Uterus (tissue), 4 donors: Measurements from ENCODE around the gene STAG1. TPM values are rescaled to one million over a fixed set of nuclear protein-coding genes. Genes with fewer than 3 reads are reported as not detected.

Experiments
- DNase-seq, 2 donors: peaks; one replicate each; pipeline ENCODE4 v3.0.0-alpha.2; 2019 to 2020
- H3K27ac ChIP-seq, 2 donors: fragments of 200-600 bp; sonication (generic); 1 replicate in 1 of 2; 2 replicates in 1 of 2; pipeline ENCODE4 v1.5.1; 2016 to 2018
- H3K27me3 ChIP-seq, 2 donors: fragments of 200-600 bp; sonication (generic); one replicate each; pipeline ENCODE4 v1.5.1; 2018 to 2019; ENCODE audit warnings: control low read depth in 1 of 2
- H3K36me3 ChIP-seq, 2 donors: fragments of 200-600 bp; sonication (generic); one replicate each; pipeline ENCODE4 v1.5.1; 2019; ENCODE audit warnings: control low read depth in 1 of 2
- H3K4me1 ChIP-seq, 2 donors: fragments of 200-600 bp; sonication (generic); one replicate each; pipeline ENCODE4 v1.5.1; 2018 to 2019; ENCODE audit warnings: control low read depth in 1 of 2
- H3K4me3 ChIP-seq, 2 donors: fragments of 200-600 bp; sonication (generic); 1 replicate in 1 of 2; 2 replicates in 1 of 2; pipeline ENCODE4 v1.5.1; 2018 to 2019; ENCODE audit warnings: mild to moderate bottlenecking in 1 of 2
- H3K9me3 ChIP-seq, 2 donors: fragments of 200-600 bp; sonication (generic); one replicate each; pipeline ENCODE4 v1.5.1; 2019; ENCODE audit warnings: control low read depth in 1 of 2
- POLR2A ChIP-seq, 2 donors: fragments of 450-650 bp; IDR thresholded peaks; one replicate each; pipeline ENCODE4 v1.6.1; 2016; ENCODE audit warnings: antibody characterized with exemption in 2 of 2, mild to moderate bottlenecking in 1 of 2, moderate library complexity in 1 of 2
- intact Hi-C: fragments of 100-400 bp; cut with DNase I; formaldehyde crosslinking; loops from one replicate; pipeline ENCODE4 v1.15.1; 2023; ENCODE audit warnings: low total_unique reads
- total RNA-seq, 4 donors: library from RNA; depleted of rRNA in 3 of 4; stranded (reverse); fragments of >200 nt in 3 of 4; gene quantifications; one replicate each; pipeline versions ENCODE4 v1.1.0 to v1.2.4, GENCODE V29; 2014 to 2023
- TF ChIP-seq, protein P1 (sequence below), 4 experiments: fragments of 200-600 bp in 2 of 4; fragments of 450-650 bp in 2 of 4; sonication (generic) in 2 of 4; IDR thresholded peaks; one replicate each; pipeline ENCODE4 v1.5.1; 2016 to 2019; ENCODE audit warnings: antibody characterized with exemption in 4 of 4, mild to moderate bottlenecking in 2 of 4, moderate library complexity in 1 of 4
- donor health status: DM: yes; HTN: yes; CAD: no.

The STAG1 gene
- total RNA-seq, 4 donors from 2014 or later, result 41.5 to 139 (median 86.0) TPM

- Histone ChIP-seq H3K9me3 (no peaks in the 10 kb centered on the region), H3K4me1 (peaks cover 4 to 12% of the 10 kb centered on the region in 2 donors), H3K36me3 (no peaks in the 10 kb centered on the region), H3K27ac (no peak overlapping the region), H3K27me3 (no peaks in the 10 kb centered on the region), H3K4me3 (no peak overlapping the region)
- TF ChIP-seq, protein P1, sequence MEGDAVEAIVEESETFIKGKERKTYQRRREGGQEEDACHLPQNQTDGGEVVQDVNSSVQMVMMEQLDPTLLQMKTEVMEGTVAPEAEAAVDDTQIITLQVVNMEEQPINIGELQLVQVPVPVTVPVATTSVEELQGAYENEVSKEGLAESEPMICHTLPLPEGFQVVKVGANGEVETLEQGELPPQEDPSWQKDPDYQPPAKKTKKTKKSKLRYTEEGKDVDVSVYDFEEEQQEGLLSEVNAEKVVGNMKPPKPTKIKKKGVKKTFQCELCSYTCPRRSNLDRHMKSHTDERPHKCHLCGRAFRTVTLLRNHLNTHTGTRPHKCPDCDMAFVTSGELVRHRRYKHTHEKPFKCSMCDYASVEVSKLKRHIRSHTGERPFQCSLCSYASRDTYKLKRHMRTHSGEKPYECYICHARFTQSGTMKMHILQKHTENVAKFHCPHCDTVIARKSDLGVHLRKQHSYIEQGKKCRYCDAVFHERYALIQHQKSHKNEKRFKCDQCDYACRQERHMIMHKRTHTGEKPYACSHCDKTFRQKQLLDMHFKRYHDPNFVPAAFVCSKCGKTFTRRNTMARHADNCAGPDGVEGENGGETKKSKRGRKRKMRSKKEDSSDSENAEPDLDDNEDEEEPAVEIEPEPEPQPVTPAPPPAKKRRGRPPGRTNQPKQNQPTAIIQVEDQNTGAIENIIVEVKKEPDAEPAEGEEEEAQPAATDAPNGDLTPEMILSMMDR (IDR thresholded peaks at IDR 0.05), result no peak
- no peak for TF ChIP-seq POLR2A (IDR thresholded peaks at IDR 0.05)
- no peak for DNase-seq
- intact Hi-C loops, result no loop called here
These were observed 17.7 kb downstream of the STAG1 start for GRCh38 chr3:136734382-136735070.

DNA sequence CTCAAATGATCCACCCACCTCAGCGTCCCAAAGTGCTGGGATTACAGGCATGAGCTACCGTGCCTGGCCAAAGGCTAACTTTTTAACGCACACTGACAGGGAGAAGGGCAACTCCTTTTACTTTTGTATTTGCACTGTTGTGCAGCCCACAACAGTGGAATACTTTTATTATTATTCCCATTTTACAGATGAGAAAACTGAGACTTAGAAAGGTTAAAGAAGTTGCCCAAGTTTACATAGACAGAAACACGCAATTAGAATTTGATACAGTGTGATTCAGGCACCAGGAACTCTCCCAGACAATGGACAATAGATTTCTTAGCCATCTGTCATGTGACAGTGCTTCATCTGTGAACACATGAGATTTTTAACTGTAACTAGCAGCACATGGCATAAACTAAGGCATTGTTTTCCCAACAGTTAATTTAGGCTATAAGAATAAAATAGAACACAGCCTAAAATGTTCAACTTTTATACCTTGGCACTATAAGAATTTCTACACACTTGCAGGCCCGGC is 18.8 kb downstream of the STAG1 start:
- H3K27me3 ChIP-seq, result no peaks in the 10 kb centered on the region
- intact Hi-C loops, result no loop called here
- H3K9me3 ChIP-seq, result no peaks in the 10 kb centered on the region
- H3K36me3 ChIP-seq, result no peaks in the 10 kb centered on the region
- H3K27ac ChIP-seq, result no peak overlapping the region
- no peak for TF ChIP-seq POLR2A (IDR thresholded peaks at IDR 0.05)
- TF ChIP-seq, protein P1 (IDR thresholded peaks at IDR 0.05), result no peak
- H3K4me3 ChIP-seq, result no peak overlapping the region
- H3K4me1 ChIP-seq, result peaks cover 4 to 12% of the 10 kb centered on the region in 2 donors
- no peak for DNase-seq

DNA sequence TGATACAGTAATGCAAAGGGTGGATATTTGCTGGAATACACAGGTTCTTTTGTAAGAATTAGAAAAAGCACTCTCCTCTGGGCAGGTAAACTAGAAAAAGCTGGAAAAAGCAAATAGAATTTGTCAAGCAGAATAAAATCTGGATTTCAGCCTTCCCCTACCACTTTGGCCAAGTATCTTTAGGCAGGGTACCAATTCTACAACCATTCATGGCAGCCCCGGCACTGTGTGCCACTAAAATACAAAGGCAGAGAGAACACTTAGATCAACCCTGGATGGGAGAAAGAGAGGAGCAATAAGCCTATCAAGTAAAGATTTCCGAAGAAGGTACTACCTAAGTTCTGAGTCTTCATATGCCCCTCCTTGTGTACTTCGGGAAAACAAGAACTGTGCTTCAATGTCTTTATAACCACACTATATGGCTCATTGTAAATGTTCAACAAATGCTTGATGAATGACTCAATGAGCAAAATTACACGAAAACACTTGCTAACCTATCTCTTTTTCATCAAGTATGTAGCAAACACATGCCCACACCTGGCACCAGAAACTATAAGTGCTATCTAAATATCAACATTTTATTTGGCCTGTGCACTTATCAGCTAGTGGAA is 20.8 kb downstream of the STAG1 start:
- DNase-seq, result no peak
- H3K9me3 ChIP-seq, result no peaks in the 10 kb centered on the region
- H3K4me1 ChIP-seq, result peaks cover 4 to 13% of the 10 kb centered on the region in 2 donors
- intact Hi-C loops, result no loop called here
- H3K4me3 ChIP-seq, result no peak overlapping the region
- TF ChIP-seq, protein P1 (IDR thresholded peaks at IDR 0.05), result no peak
- TF ChIP-seq POLR2A (IDR thresholded peaks at IDR 0.05), result no peak
- H3K27ac ChIP-seq, result no peak overlapping the region
- H3K27me3 ChIP-seq, result no peaks in the 10 kb centered on the region
- H3K36me3 ChIP-seq, result no peaks in the 10 kb centered on the region

DNA sequence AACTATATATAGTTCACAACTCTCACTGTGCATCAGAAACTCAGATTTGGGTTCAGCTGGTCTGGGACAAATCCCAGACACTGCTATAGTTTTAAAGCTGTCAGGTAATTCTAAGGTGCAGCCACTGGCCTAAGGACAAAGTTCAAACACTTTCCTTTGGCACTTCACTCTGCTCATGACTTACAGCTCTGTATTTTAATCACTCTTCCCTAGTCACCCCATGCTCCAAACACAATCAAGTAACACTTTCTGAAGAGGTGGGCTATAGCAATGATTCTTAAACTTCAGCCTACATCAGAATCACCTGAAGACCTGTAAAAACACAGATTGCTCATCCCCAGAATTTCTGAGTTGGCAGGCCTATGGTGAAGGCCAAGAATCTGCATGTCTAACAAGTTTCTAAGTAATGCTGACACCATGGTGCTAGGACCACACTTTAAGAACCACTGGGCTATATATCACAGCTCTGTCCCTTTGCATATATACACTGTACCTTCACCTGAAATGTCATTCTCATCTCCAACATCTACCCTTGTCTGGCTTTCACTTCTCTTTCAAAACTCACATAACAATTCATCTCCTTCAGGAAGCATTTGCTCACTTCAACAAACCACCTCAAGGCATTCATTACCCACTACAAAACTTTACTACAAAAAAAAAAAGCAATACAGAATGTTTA is 21.4 kb downstream of the STAG1 start:
- Histone ChIP-seq H3K27ac (no peak overlapping the region), H3K36me3 (no peaks in the 10 kb centered on the region), H3K4me1 (peaks cover 6 to 19% of the 10 kb centered on the region in 2 donors), H3K9me3 (no peaks in the 10 kb centered on the region), H3K4me3 (no peak overlapping the region), H3K27me3 (no peaks in the 10 kb centered on the region)
- DNase-seq, result no peak
- TF ChIP-seq, protein P1 (IDR thresholded peaks at IDR 0.05), result no peak
- no peak for TF ChIP-seq POLR2A (IDR thresholded peaks at IDR 0.05)
- intact Hi-C loops, result no loop called here

- no peaks in the 10 kb centered on the region for H3K36me3 ChIP-seq
- H3K27ac ChIP-seq, result no peak overlapping the region
- intact Hi-C loops, result no loop called here
- H3K4me1 ChIP-seq, result peaks cover 6 to 9% of the 10 kb centered on the region in 2 donors
- no peaks in the 10 kb centered on the region for H3K9me3 ChIP-seq
- H3K27me3 ChIP-seq, result no peaks in the 10 kb centered on the region
- H3K4me3 ChIP-seq, result peak overlapping the region in 1 of 2 donors; percentile 3
- DNase-seq, result no peak
- no peak for TF ChIP-seq POLR2A (IDR thresholded peaks at IDR 0.05)
- TF ChIP-seq, protein P1 (IDR thresholded peaks at IDR 0.05), result no peak
These were observed 23.3 kb downstream of the STAG1 start for GRCh38 chr3:136728918-136729317.
